IMR-90 (cell line): Measurements from ENCODE around the gene GRIA2. TPM values are rescaled to one million over a fixed set of nuclear protein-coding genes. Genes with fewer than 3 reads are reported as not detected.
A peak's percentile ranks its signal among the peaks of the same experiment; 100 is the strongest.

Experiments used
- ATAC-seq: fragments of 200-7000 bp; cut with Tn5 transposase; 2 replicates; pipeline ENCODE4 v1.9.1; 2020; ENCODE audit warnings: low read depth, mild to moderate bottlenecking, moderate library complexity
- BruUV-seq: library from RNA; stranded (reverse); fragments of 400-500 nt; replicated peaks from 2 replicates; lab custom pipeline; 2021; lab: Mats Ljungman, UMichigan
- CTCF ChIA-PET: fragments of 300-600 bp; formaldehyde crosslinking; extraction: SDS; loops from one replicate; lab custom pipeline; 2021; ENCODE audit warnings: antibody characterized with exemption; lab: Yijun Ruan, JAX
- POLR2A ChIA-PET: fragments of 300-600 bp; sonication (Branson Sonifier 250); formaldehyde crosslinking; loops from one replicate; lab custom pipeline; 2022; ENCODE audit warnings: antibody characterized with exemption; ENCODE audit not compliant: unreplicated experiment; lab: Charles Lee
- DNase-seq: peaks from one replicate; pipeline ENCODE4 v3.0.0; 2013
- H2AFZ ChIP-seq: replicated peaks from 2 replicates; pipeline ENCODE3; 2013; ENCODE audit warnings: low read length, mild to moderate bottlenecking; ENCODE audit not compliant: poor library complexity
- H2AK5ac ChIP-seq: 2 replicates; pipeline ENCODE4 v1.6.1; 2013; ENCODE audit warnings: low read depth, low read length, inconsistent platforms
- H2AK9ac ChIP-seq: replicated peaks from 2 replicates; pipeline ENCODE3; 2013; ENCODE audit warnings: mild to moderate bottlenecking, low read depth, low read length, moderate library complexity; ENCODE audit not compliant: poor library complexity
- H2BK120ac ChIP-seq: 2 replicates; pipeline ENCODE4 v1.6.1; 2013; ENCODE audit warnings: low read depth, low read length, inconsistent platforms
- H2BK15ac ChIP-seq: 3 replicates; pipeline ENCODE4 v1.6.1; 2013; ENCODE audit warnings: low read depth, low read length, inconsistent platforms
- H2BK20ac ChIP-seq: 2 replicates; pipeline ENCODE4 v1.6.1; 2013; ENCODE audit warnings: low read depth, mild to moderate bottlenecking, inconsistent platforms, low read length, moderate library complexity
- H2BK5ac ChIP-seq: 2 replicates; pipeline ENCODE4 v1.6.1; 2013; ENCODE audit warnings: mild to moderate bottlenecking, low read depth, low read length, inconsistent platforms; ENCODE audit not compliant: poor library complexity, severe bottlenecking
- H3K14ac ChIP-seq: replicated peaks from 2 replicates; pipeline ENCODE4 v1.6.1; 2013; ENCODE audit warnings: low read depth, low read length, inconsistent platforms
- H3K18ac ChIP-seq: 2 replicates; pipeline ENCODE4 v1.6.1; 2013; ENCODE audit warnings: low read depth, low read length, control low read depth
- H3K23ac ChIP-seq: 2 replicates; pipeline ENCODE4 v1.6.1; 2013; ENCODE audit warnings: low read depth, low read length, inconsistent platforms
- H3K27ac ChIP-seq: 2 replicates; pipeline ENCODE4 v1.5.1; 2013; ENCODE audit warnings: mild to moderate bottlenecking, control low read depth, low read length; ENCODE audit not compliant: insufficient read depth
- H3K27me3 ChIP-seq: 2 replicates; pipeline ENCODE4 v1.6.1; 2013; ENCODE audit warnings: low read length; ENCODE audit not compliant: control insufficient read depth, insufficient read depth
- H3K36me3 ChIP-seq: 2 replicates; pipeline ENCODE4 v1.6.1; 2013; ENCODE audit warnings: low read length, mixed read lengths; ENCODE audit not compliant: control insufficient read depth, insufficient read depth
- H3K4ac ChIP-seq: 2 replicates; pipeline ENCODE4 v1.6.1; 2013; ENCODE audit warnings: low read depth, low read length, inconsistent platforms
- H3K4me1 ChIP-seq: 2 replicates; pipeline ENCODE4 v1.6.1; 2013; ENCODE audit warnings: low read length, mixed read lengths; ENCODE audit not compliant: control insufficient read depth, insufficient read depth
- H3K4me2 ChIP-seq: 2 replicates; pipeline ENCODE4 v1.6.1; 2013; ENCODE audit warnings: low read depth, mild to moderate bottlenecking, control low read depth, low read length, moderate library complexity
- H3K4me3 ChIP-seq: 2 replicates; pipeline ENCODE4 v1.5.1; 2013; ENCODE audit warnings: low read depth, mild to moderate bottlenecking, control low read depth, low read length, moderate library complexity; ENCODE audit not compliant: insufficient read depth
- H3K56ac ChIP-seq: 2 replicates; pipeline ENCODE4 v1.6.1; 2013; ENCODE audit warnings: low read length, inconsistent platforms; ENCODE audit not compliant: insufficient read depth; ENCODE audit errors: extremely low read depth
- H3K79me1 ChIP-seq, 2 experiments: 2 replicates each; pipeline ENCODE4 v1.6.1; 2013; ENCODE audit warnings: low read length in 2 of 2, inconsistent platforms in 1 of 2, low read depth in 1 of 2
- H3K9ac ChIP-seq: 2 replicates; pipeline ENCODE4 v1.6.1; 2013; ENCODE audit warnings: low read depth, low read length, control low read depth
- H3K9me1 ChIP-seq: 2 replicates; pipeline ENCODE4 v1.6.1; 2013; ENCODE audit warnings: low read length, inconsistent platforms; ENCODE audit not compliant: insufficient read depth
- H3K9me3 ChIP-seq: 2 replicates; pipeline ENCODE4 v1.6.1; 2013; ENCODE audit warnings: low read length; ENCODE audit not compliant: control insufficient read depth, insufficient read depth
- H4K20me1 ChIP-seq: 2 replicates; pipeline ENCODE4 v1.6.1; 2013; ENCODE audit warnings: low read length, inconsistent platforms; ENCODE audit not compliant: insufficient read depth
- H4K5ac ChIP-seq: 2 replicates; pipeline ENCODE4 v1.6.1; 2013; ENCODE audit warnings: mild to moderate bottlenecking, low read depth, low read length, control low read depth
- H4K8ac ChIP-seq, 2 experiments: 2 replicates each; pipeline ENCODE4 v1.6.1; 2013; ENCODE audit warnings: low read depth in 2 of 2, low read length in 2 of 2, control low read depth in 1 of 2, inconsistent platforms in 1 of 2
- H4K91ac ChIP-seq: 2 replicates; pipeline ENCODE4 v1.6.1; 2013; ENCODE audit warnings: low read depth, low read length, inconsistent platforms; ENCODE audit not compliant: insufficient read depth
- BHLHE40 ChIP-seq: fragments of 150-350 bp; IDR thresholded peaks from 2 replicates; pipeline ENCODE4 v1.6.1; 2016; ENCODE audit warnings: mild to moderate bottlenecking, low read depth, low read length
- CEBPB ChIP-seq: IDR thresholded peaks from 2 replicates; pipeline ENCODE4 v1.6.1; 2012; ENCODE audit warnings: low read depth, low read length, improper control_type of control experiment
- CHD1 ChIP-seq: IDR thresholded peaks from 2 replicates; pipeline ENCODE4 v1.6.1; 2012; ENCODE audit warnings: low read depth, low read length, improper control_type of control experiment
- CTCF ChIP-seq: conservative IDR thresholded peaks from 2 replicates; pipeline ENCODE4 v1.5.1; 2012; ENCODE audit warnings: mild to moderate bottlenecking, low read depth, low read length, improper control_type of control experiment
- ELK1 ChIP-seq: fragments of 150-350 bp; IDR thresholded peaks from 2 replicates; pipeline ENCODE4 v1.6.1; 2016; ENCODE audit warnings: low read depth, mild to moderate bottlenecking, low read length, moderate library complexity, borderline replicate concordance
- FOS ChIP-seq: fragments of 150-350 bp; IDR thresholded peaks from 2 replicates; pipeline ENCODE4 v1.6.1; 2016; ENCODE audit warnings: low read depth, low read length
- MAFK ChIP-seq: IDR thresholded peaks from 2 replicates; pipeline ENCODE4 v1.6.1; 2012; ENCODE audit warnings: low read depth, low read length, improper control_type of control experiment
- MAZ ChIP-seq: IDR thresholded peaks from 2 replicates; pipeline ENCODE4 v1.6.1; 2012; ENCODE audit warnings: low read depth, mild to moderate bottlenecking, low read length, improper control_type of control experiment, moderate library complexity, borderline replicate concordance
- MXI1 ChIP-seq: IDR thresholded peaks from 2 replicates; pipeline ENCODE4 v1.6.1; 2012; ENCODE audit warnings: low read depth, mild to moderate bottlenecking, low read length, moderate library complexity, borderline replicate concordance
- NFE2L2 ChIP-seq: fragments of 150-350 bp; IDR thresholded peaks from 2 replicates; pipeline ENCODE4 v1.6.1; 2016; ENCODE audit warnings: low read depth, mild to moderate bottlenecking, low read length
- POLR2A ChIP-seq: IDR thresholded peaks from 2 replicates; pipeline ENCODE4 v1.6.1; 2012; ENCODE audit warnings: mild to moderate bottlenecking, low read depth, low read length
- RCOR1 ChIP-seq: IDR thresholded peaks from 2 replicates; pipeline ENCODE4 v1.6.1; 2012; ENCODE audit warnings: mild to moderate bottlenecking, low read length, improper control_type of control experiment; ENCODE audit not compliant: insufficient replicate concordance
- RFX5 ChIP-seq: IDR thresholded peaks from 2 replicates; pipeline ENCODE4 v1.8.0; 2012; ENCODE audit warnings: low read depth, mild to moderate bottlenecking, low read length, moderate library complexity
- SMC3 ChIP-seq: fragments of 150-350 bp; IDR thresholded peaks from 2 replicates; pipeline ENCODE4 v1.6.1; 2016; ENCODE audit warnings: low read depth, mild to moderate bottlenecking, antibody characterized with exemption, low read length, moderate library complexity
- USF2 ChIP-seq: fragments of 150-350 bp; IDR thresholded peaks from 2 replicates; pipeline ENCODE4 v1.6.1; 2017; ENCODE audit warnings: mild to moderate bottlenecking, antibody characterized with exemption, low read length, low read depth
- WGBS, 2 experiments: methylation state at CpG; one replicate each; pipeline versions ENCODE4 v1.1.5 to v1.1.7; 2013; ENCODE audit warnings: missing lambda C conversion rate in 2 of 2; ENCODE audit not compliant: insufficient read length in 1 of 2; ENCODE audit errors: extremely low coverage in 2 of 2; 5-methylcytosine and 5-hydroxymethylcytosine counted together
- dilution Hi-C: fragments of 300-500 bp; cut with HindIII; formaldehyde crosslinking; loops from one replicate; pipeline ENCODE4 v1.14.3; 2018; ENCODE audit warnings: low sequenced_read_pairs; ENCODE audit not compliant: unreplicated experiment
- in situ Hi-C: fragments of 300-500 bp; cut with MboI; formaldehyde crosslinking; loops from 3 replicates; pipeline ENCODE4 v1.14.3; 2019; ENCODE audit warnings: low sequenced_read_pairs, inconsistent platforms, mixed read lengths
- intact Hi-C: fragments of 100-400 bp; cut with micrococcal nuclease; formaldehyde crosslinking; loops from 2 replicates; pipeline ENCODE4 v1.10.0; 2022
- polyA plus RNA-seq, 3 experiments: library from polyadenylated mRNA; depleted of rRNA; stranded (reverse); fragments of >200 nt; gene quantifications; 2 replicates each; pipeline ENCODE4 v1.2.3, GENCODE V29; 2012; ENCODE audit warnings: low replicate concordance in 1 of 3
- total RNA-seq: library from RNA; depleted of rRNA; stranded (reverse); fragments of >200 nt; gene quantifications from 2 replicates; pipeline ENCODE4 v1.2.3, GENCODE V29; 2012

The GRIA2 gene
- total and polyA plus RNA-seq, 2 of the 4 experiments (the other 2 are of a cell fraction): not detected

GRCh38 chr4:157217708-157218107, 2.8 kb upstream of the GRIA2 start:
- Histone ChIP-seq H3K36me3 (no peaks in the 10 kb centered on the region), H3K23ac (no peak overlapping the region), H3K14ac (no peak overlapping the region), H3K4me2 (no peak overlapping the region), H3K4me3 (no peak overlapping the region), H3K79me1 (no peaks in the 10 kb centered on the region), H3K4me1 (peaks cover 3% of the 10 kb centered on the region; the same call in 1 of the 2 replicates), H3K18ac (no peak overlapping the region), H3K27me3 (peaks cover 30% of the 10 kb centered on the region), H4K5ac (no peak overlapping the region), H3K56ac (no peak overlapping the region), H4K8ac (no peak overlapping the region), H2AFZ (no peak overlapping the region), H2BK5ac (no peak overlapping the region), H2BK15ac (no peak overlapping the region), H2BK120ac (no peak overlapping the region), H2BK20ac (no peak overlapping the region), H4K20me1 (no peaks in the 10 kb centered on the region), H3K4ac (no peak overlapping the region), H3K9me3 (no peaks in the 10 kb centered on the region; the same call in 1 of the 2 replicates), H2AK9ac (no peak overlapping the region), H3K9me1 (no peaks in the 10 kb centered on the region; the same call in 1 of the 2 replicates), H4K91ac (no peak overlapping the region), H2AK5ac (no peak overlapping the region), H3K27ac (no peak overlapping the region), H3K9ac (no peak overlapping the region)
- intact Hi-C loops: loop anchor here (1.0 to 5.0 kb wide), 3 partner anchors 245 to 761 kb away; partner anchors contain the start of gene PDGFC
- DNase-seq (peak; percentile 13), ATAC-seq (no peak)
- dilution Hi-C loops: no loop called here
- ChIA-PET CTCF (no interaction called here), POLR2A (no interaction called here)
- no CpG with 5 or more reads among the region's 3 CpGs for WGBS, 2 experiments
- BruUV-seq: no TSS peak
- in situ Hi-C loops: loop anchor here (25.0 kb wide), 1 partner anchor 970 kb away; no protein-coding TSS in a partner anchor
- TF ChIP-seq ELK1 (no peak), RCOR1 (no peak), CHD1 (no peak), POLR2A (no peak), MXI1 (no peak), NFE2L2 (no peak), BHLHE40 (no peak), RFX5 (no peak), SMC3 (peak; percentile 35; the same call in 1 of the 2 replicates), FOS (no peak), CTCF (peak; percentile 39), USF2 (no peak), MAFK (no peak), CEBPB (no peak), MAZ (no peak)
